ENCODE measurements around the gene AACS. TPM values are rescaled to one million over a fixed set of nuclear protein-coding genes. Genes with fewer than 3 reads are reported as not detected.
A peak's percentile ranks its signal among the peaks of the same experiment; 100 is the strongest.

AACS gene
- total and polyA plus RNA-seq, 10 of the 15 experiments (the other 5 are each of a cell fraction or from before 2014, with no cell fraction given): 10.1 to 34.0 (median 21.1) TPM

DNA sequence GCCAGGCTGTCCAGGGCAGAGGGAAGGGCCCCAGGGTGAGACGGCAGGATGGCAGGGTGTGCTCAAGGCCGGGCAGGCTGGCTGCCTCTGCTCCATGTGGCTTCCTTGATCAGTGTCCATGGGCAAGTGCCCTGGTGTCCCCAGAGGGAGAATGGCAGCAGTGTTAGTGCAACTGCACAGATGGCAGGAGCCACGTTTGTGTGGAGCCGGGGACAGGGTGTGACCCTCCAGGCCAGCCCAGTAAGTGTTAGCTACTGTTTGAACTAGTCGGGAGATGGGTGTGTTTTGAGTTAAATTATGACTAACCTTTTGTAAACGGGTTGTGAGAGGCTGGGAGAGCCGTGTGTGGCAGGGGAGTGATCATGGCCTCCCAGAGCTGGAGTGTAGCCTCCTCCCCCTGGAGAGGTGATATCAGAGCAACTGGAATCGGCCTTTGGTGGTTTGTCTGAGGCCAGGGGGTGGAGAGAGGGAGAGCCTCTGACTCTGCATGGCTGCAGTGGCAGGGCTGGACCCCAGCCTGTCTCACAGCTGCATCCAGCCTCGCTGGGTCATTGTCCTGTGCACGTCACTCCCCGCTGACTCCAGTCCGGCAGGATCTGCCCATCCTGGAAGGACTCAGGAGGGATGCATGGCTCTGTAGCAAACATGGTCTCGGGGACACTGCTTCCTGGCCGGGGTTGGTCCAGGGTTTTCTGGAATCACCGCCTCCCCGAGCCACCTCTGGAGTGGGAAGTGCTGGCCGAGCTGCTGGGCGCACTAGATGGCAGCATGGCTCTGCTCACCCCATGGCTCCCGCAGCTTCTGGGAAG lies 27.8 kb downstream of the AACS start:
- H4K20me1 ChIP-seq (ENCODE audit: control insufficient read depth, insufficient read depth): no peaks in the 10 kb centered on the region
- DNase-seq (ENCODE audit: low read depth, low spot score) (no peak), ATAC-seq (no peak), FAIRE-seq (no peak)
- H3K79me2 ChIP-seq (ENCODE audit: control insufficient read depth, insufficient read depth, low read length): no peaks in the 10 kb centered on the region
- CTCF ChIA-PET: no interaction called here
- no peaks in the 10 kb centered on the region for H3K9me3 ChIP-seq (replicated peaks; ENCODE audit: control insufficient read depth, insufficient read depth, low read length)
- peaks cover 3 to 15% of the 10 kb centered on the region in 2 experiments; a peak in 3 of 4 replicates for H3K36me3 ChIP-seq (ENCODE audit: control insufficient read depth in 2 of 2, insufficient read depth in 2 of 2, low read length in 1 of 2)
- intact Hi-C loops (cut with micrococcal nuclease; ENCODE audit: unreplicated experiment): no loop called here
- SMC1A ChIA-PET (ENCODE audit: uncharacterized antibody, unreplicated experiment): no interaction called here
- RAD21 ChIA-PET (ENCODE audit: unreplicated experiment): no interaction called here
- in situ Hi-C loops (cut with MboI): no loop called here
- POLR2A ChIA-PET: no interaction called here
- H3K4me3 ChIP-seq: no peak overlapping the region
- H3K9ac ChIP-seq (ENCODE audit: control insufficient read depth, insufficient read depth, low read length): no peak overlapping the region
- no peak for TF ChIP-seq TCF7 (IDR thresholded peaks at IDR 0.05; ENCODE audit: borderline replicate concordance)
- no peak for TF ChIP-seq NBN (IDR thresholded peaks at IDR 0.05)
- TF ChIP-seq POLR2A (IDR thresholded peaks at IDR 0.05; ENCODE audit: low read depth, low read length): peak; percentile 6; the same call in 1 of the 2 replicates
- TF ChIP-seq KAT2A (conservative IDR thresholded peaks at IDR 0.05; ENCODE audit: control insufficient read depth, low read depth, low read length): no peak
- no TSS peak for BruUV-seq (replicated peaks)
- H3K4me2 ChIP-seq (ENCODE audit: control insufficient read depth, insufficient read depth): no peak overlapping the region
- H3K27ac ChIP-seq (ENCODE audit: control insufficient read depth, insufficient read depth): no peak overlapping the region
- H3K27me3 ChIP-seq (replicated peaks in 1 of 2; ENCODE audit: control insufficient read depth in 2 of 2, insufficient read depth in 2 of 2, low read length in 1 of 2): no peaks in the 10 kb centered on the region
- 79% methylated on average over 19 of the region's 19 CpGs for WGBS (ENCODE audit: insufficient coverage, insufficient replicate concordance, low lambda C conversion rate, missing lambda C conversion rate)
- no peaks in the 10 kb centered on the region for H3K4me1 ChIP-seq (ENCODE audit: control insufficient read depth, insufficient read depth, low read length)
- no peak overlapping the region for H2AFZ ChIP-seq (ENCODE audit: control insufficient read depth, low read depth, low read length)

GRCh38 chr12:125093681-125094330 lies 28.6 kb downstream of the AACS start:
- Histone ChIP-seq H3K4me2 (ENCODE audit: control insufficient read depth, insufficient read depth) (no peak overlapping the region), H3K79me2 (ENCODE audit: control insufficient read depth, insufficient read depth, low read length) (no peaks in the 10 kb centered on the region), H3K27ac (ENCODE audit: control insufficient read depth, insufficient read depth) (no peak overlapping the region), H3K36me3 (ENCODE audit: control insufficient read depth in 2 of 2, insufficient read depth in 2 of 2, low read length in 1 of 2) (peaks cover 3 to 15% of the 10 kb centered on the region in 2 experiments; a peak in 3 of 4 replicates), H3K4me3 (no peak overlapping the region), H3K9ac (ENCODE audit: control insufficient read depth, insufficient read depth, low read length) (no peak overlapping the region), H3K27me3 (replicated peaks in 1 of 2; ENCODE audit: control insufficient read depth in 2 of 2, insufficient read depth in 2 of 2, low read length in 1 of 2) (no peaks in the 10 kb centered on the region), H3K4me1 (ENCODE audit: control insufficient read depth, insufficient read depth, low read length) (no peaks in the 10 kb centered on the region), H2AFZ (ENCODE audit: control insufficient read depth, low read depth, low read length) (no peak overlapping the region), H3K9me3 (replicated peaks; ENCODE audit: control insufficient read depth, insufficient read depth, low read length) (no peaks in the 10 kb centered on the region), H4K20me1 (ENCODE audit: control insufficient read depth, insufficient read depth) (no peaks in the 10 kb centered on the region)
- FAIRE-seq: no peak
- POLR2A ChIA-PET: no interaction called here
- no TSS peak for BruUV-seq (replicated peaks)
- RAD21 ChIA-PET (ENCODE audit: unreplicated experiment): interaction anchor here (0.7 kb wide), 1 partner anchor 149 kb away, joined by 3 read pairs; no protein-coding TSS in a partner anchor
- no peak for ATAC-seq
- SMC1A ChIA-PET (ENCODE audit: uncharacterized antibody, unreplicated experiment): no interaction called here
- in situ Hi-C loops (cut with MboI): no loop called here
- 93% methylated on average over 25 of the region's 26 CpGs for WGBS (ENCODE audit: insufficient coverage, insufficient replicate concordance, low lambda C conversion rate, missing lambda C conversion rate)
- CTCF ChIA-PET: no interaction called here
- no peak for TF ChIP-seq NFYA (IDR thresholded peaks at IDR 0.05; ENCODE audit: borderline replicate concordance, low read depth, low read length)
- TF ChIP-seq CHD1 (IDR thresholded peaks at IDR 0.05; ENCODE audit: low read depth, low read length): no peak
- no peak for TF ChIP-seq TCF7 (IDR thresholded peaks at IDR 0.05; ENCODE audit: borderline replicate concordance)
- no peak for TF ChIP-seq POLR2AphosphoS5 (IDR thresholded peaks at IDR 0.05; ENCODE audit: low read length)
- no peak for TF ChIP-seq EZH2 (IDR thresholded peaks at IDR 0.05; ENCODE audit: borderline replicate concordance, control insufficient read depth, low read depth, low read length)
- no peak for TF ChIP-seq NRF1 (conservative IDR thresholded peaks at IDR 0.05; ENCODE audit: low read depth, low read length)
- TF ChIP-seq RCOR1 (conservative IDR thresholded peaks at IDR 0.05; ENCODE audit: low read depth, low read length): no peak
- no peak for TF ChIP-seq MLLT1 (IDR thresholded peaks at IDR 0.05)
- no peak for TF ChIP-seq ASH2L (IDR thresholded peaks at IDR 0.05; ENCODE audit: borderline replicate concordance, low read depth)
- intact Hi-C loops (cut with micrococcal nuclease; ENCODE audit: unreplicated experiment): no loop called here
- no peak for DNase-seq (ENCODE audit: low read depth, low spot score)
